ENCODE data around the gene COPZ1.

DNA sequence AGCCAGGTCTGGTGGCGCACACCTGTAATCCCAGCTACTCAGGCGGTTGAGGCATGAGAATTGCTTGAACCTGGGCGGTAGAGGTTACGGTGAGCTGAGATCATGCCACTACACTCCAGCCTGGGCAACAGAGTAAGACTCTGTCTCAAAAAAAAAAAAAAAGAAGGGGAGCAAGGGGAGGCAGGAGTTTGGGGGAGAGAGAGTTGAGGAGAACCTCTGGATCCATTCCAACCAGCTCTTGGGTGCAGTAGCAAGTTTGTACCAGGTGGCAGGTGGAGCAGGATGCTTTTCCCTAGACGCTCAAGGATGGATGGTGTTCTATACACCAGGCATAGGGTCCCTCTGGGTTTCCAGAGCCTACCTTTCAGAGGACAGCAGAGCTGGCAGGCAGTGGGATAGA is 26.0 kb upstream of the COPZ1 start:
- TF ChIP-seq CTCF (IDR thresholded peaks at IDR 0.05) (no peak), POLR2A (IDR thresholded peaks at IDR 0.05) (no peak)

All from breast epithelium (tissue), 3 donors.